Adipose tissue (tissue), 3 donors: ENCODE measurements around the gene PDZD11. TPM values are rescaled to one million over a fixed set of nuclear protein-coding genes. Genes with fewer than 3 reads are reported as not detected.
"Not testable (repeated sequence)": the region's sequence is repeated elsewhere in the genome, so short reads cannot be mapped to it uniquely, and the experiment has no call there.

Source experiments
- H3K27ac ChIP-seq: one replicate; pipeline ENCODE4 v1.5.1; 2013; ENCODE audit warnings: low read depth, low read length
- WGBS, 3 donors: extraction: QIAGEN DNeasy Blood & Tissue Kit; methylation state at CpG; one replicate each; pipeline ENCODE4 v1.1.7; 2013; 5-methylcytosine and 5-hydroxymethylcytosine counted together
- polyA plus RNA-seq, 3 donors: library from polyadenylated mRNA; stranded (reverse); fragments of 200-250 nt; gene quantifications; one replicate each; pipeline ENCODE4 v1.2.3, GENCODE V29; 2013
- donor health status: healthy with polysubstance abuse.
- donor health status: Bipolar disorder and iron deficiency.
- donor health status: healthy.

Gene PDZD11
- polyA plus RNA-seq, 3 donors, result 18.2 to 48.2 (median 33.0) TPM

DNA sequence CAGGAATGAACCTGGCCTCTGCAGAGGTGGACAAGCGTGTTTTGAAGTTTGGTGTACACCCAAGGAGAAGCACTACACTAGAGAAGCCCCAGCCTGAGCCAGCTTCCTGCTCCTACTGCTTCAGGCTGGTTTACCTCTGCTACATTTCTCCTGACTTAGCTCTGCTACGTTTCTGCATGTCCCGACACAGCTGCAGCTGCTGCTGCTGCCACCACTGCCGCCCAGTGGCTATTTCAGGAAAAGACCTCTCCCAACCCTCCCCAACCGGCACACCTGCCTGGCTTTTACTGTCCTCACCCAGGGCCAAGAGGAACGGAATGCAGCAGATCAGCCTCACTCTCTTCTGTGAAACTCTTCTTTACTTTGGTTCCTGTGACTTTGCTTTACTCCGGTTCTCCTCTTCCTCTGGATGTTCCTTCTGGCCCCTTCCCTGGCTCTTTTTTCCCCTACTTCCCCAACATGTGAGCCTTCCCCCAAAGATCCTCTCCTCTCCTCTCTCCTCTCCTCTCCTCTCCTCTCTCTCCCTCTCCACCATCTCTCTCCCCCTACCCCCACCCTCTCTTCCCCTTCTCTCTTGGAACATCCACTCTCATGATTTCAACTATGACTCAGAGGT is 26.7 kb downstream of the PDZD11 start:
- no peak overlapping the region for H3K27ac ChIP-seq
- WGBS, 3 donors, result 21 to 24% (median 24%) methylated on average over 7 of the region's 7 CpGs

DNA sequence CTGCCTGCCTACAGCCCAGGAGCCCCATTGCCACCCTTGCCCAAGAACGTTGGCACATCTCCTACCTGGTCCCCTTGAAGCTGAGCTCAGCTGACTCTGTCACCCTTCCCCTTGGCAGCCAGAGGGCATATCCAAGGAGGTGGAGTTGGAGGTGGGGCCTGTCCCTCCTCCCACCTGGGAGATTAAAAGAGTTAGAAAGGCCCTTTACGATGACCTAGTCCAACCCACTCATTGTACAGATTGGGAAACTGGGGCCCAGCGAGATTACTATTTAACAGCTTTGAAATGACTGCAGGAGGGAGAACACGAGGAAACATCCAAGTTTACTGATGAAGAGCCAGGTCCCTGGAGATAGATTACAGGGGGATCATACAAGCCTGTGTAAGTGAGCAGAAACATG is 29.6 kb downstream of the PDZD11 start, which contains the start of gene P2RY4:
Gene P2RY4 (minus strand): TSS at position 101 of the 400 bp plus-strand sequence. CDS start 580 bp downstream, outside the sequence.
- no peak within 1 kb of the TSS for H3K27ac ChIP-seq
- 52 to 87% (median 65%) methylated on average over 4 of the region's 4 CpGs for WGBS, 3 donors

- no peak overlapping the region for H3K27ac ChIP-seq
- 59 to 85% (median 76%) methylated on average over 5 of the region's 5 CpGs for WGBS, 3 donors
These were observed 32.1 kb downstream of the PDZD11 start for GRCh38 chrX:70257423-70258288.

- H3K27ac ChIP-seq, result no peak overlapping the region
- WGBS, 3 donors, result 66 to 75% (median 66%) methylated on average over 2 of the region's 2 CpGs
These were observed 34.3 kb downstream of the PDZD11 start for GRCh38 chrX:70255452-70255851.

GRCh38 chrX:70254909-70255308 is 34.8 kb downstream of the PDZD11 start:
- H3K27ac ChIP-seq, result no peak overlapping the region
- 78 to 98% (median 88%) methylated on average over 3 of the region's 3 CpGs for WGBS, 3 donors

DNA sequence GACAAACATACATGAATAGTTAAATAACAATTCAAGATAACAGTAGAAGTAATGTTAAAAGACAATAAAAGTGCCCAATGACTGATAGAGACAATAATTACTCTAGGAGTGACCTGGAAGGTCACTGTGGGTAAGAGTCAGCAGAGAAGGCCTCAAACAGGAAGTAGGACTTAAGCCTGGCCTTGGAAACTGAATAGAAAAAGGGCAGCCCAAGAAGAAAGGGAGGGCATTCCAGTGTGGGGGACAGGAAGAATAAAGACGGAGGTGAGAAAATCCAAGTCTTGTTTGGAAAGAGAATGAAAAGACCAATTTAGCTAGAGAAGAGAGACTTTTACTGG is 35.7 kb downstream of the PDZD11 start:
- H3K27ac ChIP-seq, result no peak overlapping the region
- WGBS, 3 donors, result 69 to 79% (median 74%) methylated on average over 1 of the region's 1 CpG

DNA sequence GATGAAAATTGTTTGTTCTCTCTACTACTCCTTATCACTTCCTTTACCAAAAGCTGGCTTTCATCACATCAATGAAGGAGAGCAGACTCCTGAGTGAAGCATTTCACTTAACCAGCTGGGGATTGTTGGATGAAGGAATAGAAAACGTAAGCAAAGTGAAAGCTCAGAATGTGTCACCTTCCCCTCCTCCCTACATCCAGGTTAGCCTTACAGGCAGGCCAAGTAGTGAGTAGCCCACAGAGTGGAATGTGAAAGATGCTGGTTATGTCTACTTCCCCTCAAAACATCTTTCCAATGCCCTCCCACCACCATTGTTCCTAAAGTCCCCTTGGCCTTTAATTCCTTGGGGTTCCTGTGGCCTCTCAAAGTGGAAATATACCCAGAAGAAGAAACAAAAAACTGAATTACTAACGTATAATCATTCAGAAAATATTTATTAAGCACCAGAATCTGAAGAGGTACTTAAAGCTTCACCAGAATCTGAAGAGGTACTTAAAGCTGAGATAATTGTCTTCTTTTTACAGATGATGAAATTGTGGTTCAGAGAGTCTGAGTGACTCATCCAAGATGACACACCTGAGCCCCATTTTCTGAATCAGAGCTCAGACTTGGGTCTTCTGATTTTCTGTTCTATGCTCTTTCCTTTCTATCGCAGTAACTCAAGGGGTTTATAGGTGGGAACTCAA is 36.2 kb downstream of the PDZD11 start:
- 74 to 89% (median 83%) methylated on average over 3 of the region's 3 CpGs for WGBS, 3 donors
- no peak overlapping the region for H3K27ac ChIP-seq

DNA sequence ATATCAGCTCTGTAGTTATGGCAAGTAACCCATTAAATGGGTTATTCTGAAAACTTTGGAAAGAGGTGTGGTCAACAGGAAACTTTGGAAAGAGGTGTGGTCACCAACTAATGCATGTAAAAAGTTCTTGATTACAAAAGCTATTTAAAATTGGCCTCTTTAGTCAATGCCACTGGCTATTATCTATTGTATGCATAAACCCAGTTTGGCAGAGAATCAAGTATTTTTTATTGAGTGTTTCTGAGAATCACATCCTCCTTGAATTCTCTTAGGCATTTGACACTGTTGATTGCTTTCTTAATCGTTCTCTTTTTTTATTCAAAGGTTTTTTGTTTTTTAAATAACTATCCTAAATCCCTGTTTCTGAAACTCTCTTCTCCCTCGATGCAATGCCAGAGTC is 37.2 kb downstream of the PDZD11 start:
- no peak overlapping the region for H3K27ac ChIP-seq
- WGBS, 3 donors, result 53 to 71% (median 61%) methylated on average over 2 of the region's 2 CpGs

- no peak overlapping the region for H3K27ac ChIP-seq
- 83 to 95% (median 88%) methylated on average over 2 of the region's 2 CpGs for WGBS, 3 donors
These were observed 42.5 kb downstream of the PDZD11 start for GRCh38 chrX:70247252-70247651.

DNA sequence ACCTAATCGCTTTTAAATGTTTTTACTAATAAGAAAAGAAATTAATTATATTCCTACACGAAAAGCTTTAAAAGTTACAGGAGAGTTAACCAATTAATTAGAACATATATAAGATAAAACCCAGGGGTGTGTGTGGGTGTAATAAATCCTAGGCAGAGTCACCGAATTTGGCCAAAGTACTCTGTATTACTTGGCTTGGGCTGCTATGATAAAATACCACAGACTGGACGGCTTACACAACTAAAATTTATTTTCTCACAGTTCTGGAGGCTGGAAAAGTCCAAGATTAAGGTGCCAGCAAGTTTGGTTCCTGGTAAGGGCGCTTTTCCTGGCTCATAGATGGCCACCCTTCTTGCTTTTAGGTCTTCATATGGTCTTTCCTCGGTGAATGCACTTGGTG is 44.8 kb downstream of the PDZD11 start:
- 61 to 74% (median 70%) methylated on average over 6 of the region's 6 CpGs for WGBS, 3 donors
- H3K27ac ChIP-seq, result no peak overlapping the region

GRCh38 chrX:70243601-70244000 is 46.1 kb downstream of the PDZD11 start:
- not testable (repeated sequence) for H3K27ac ChIP-seq
- 67 to 81% (median 78%) methylated on average over 5 of the region's 5 CpGs for WGBS, 3 donors

DNA sequence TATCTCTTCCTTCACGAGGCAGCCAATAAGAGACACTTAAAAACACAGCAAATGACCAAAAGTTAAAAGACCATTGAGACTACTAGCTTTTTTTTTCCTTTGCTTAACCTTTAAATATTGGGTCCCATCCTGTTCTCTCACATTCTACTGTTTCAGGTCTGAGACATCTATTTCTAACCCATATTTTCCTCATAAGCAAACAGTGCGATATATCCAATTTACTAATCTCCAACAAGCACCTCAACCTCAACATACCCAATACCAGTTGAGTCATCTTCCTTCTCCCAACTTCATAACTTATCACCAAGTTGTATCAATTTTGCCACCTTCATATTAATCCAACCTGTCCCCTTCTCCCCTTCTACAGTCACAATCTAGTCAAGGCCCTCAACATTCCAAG is 48.2 kb downstream of the PDZD11 start:
- no peak overlapping the region for H3K27ac ChIP-seq
- 74 to 96% (median 95%) methylated on average over 2 of the region's 2 CpGs for WGBS, 3 donors

GRCh38 chrX:70240751-70241150 is 49.0 kb downstream of the PDZD11 start:
- WGBS, 3 donors, result 89 to 97% (median 93%) methylated on average over 1 of the region's 1 CpG

More at GRCh38 chrX:70240751-70241150, 49.0 kb downstream of the PDZD11 start:
- H3K27ac ChIP-seq, result no peak overlapping the region

Other genes with a start within 250 kb of the PDZD11 start
- gene AWAT2, start 240.0 kb downstream of the PDZD11 start, polyA plus RNA-seq, result not detected
- gene OTUD6A, start 227.5 kb downstream of the PDZD11 start, polyA plus RNA-seq, result not detected
- gene IGBP1, start 156.5 kb downstream of the PDZD11 start, polyA plus RNA-seq, result 10 to 100 TPM; 59.4 to 89.5 (median 69.5) TPM
- not detected for gene DGAT2L6, start 112.4 kb downstream of the PDZD11 start, polyA plus RNA-seq
- gene AWAT1, start 55.3 kb downstream of the PDZD11 start, polyA plus RNA-seq, result not detected
- under 1 TPM in 1 of 3 donors, not detected in 2; 0.10 TPM for gene P2RY4, start 29.7 kb downstream of the PDZD11 start, polyA plus RNA-seq
- gene ARR3, start 21.6 kb downstream of the PDZD11 start, polyA plus RNA-seq, result not detected
- not detected for gene RAB41, start 7.8 kb downstream of the PDZD11 start, polyA plus RNA-seq
- under 1 TPM; 0.06 to 0.34 (median 0.13) TPM for gene KIF4A, start 177 bp upstream of the PDZD11 start, polyA plus RNA-seq
- under 1 TPM in 1 of 3 donors, not detected in 2; 0.09 TPM for gene GDPD2, start 133.4 kb upstream of the PDZD11 start, polyA plus RNA-seq
- 10 to 100 TPM in 1 of 3 donors, 1 to 10 TPM in 2; 2.4 to 21.9 (median 4.2) TPM for gene DLG3, start 154.9 kb upstream of the PDZD11 start, polyA plus RNA-seq